VCaP (cell line): ENCODE results near the gene AP5Z1.

Source experiments
- H3K27ac ChIP-seq: fragments of 450-650 bp; 2 replicates; pipeline ENCODE4 v1.5.1; 2017
- TF ChIP-seq, protein P1 (sequence below): fragments of 450-650 bp; conservative IDR thresholded peaks from 2 replicates; pipeline ENCODE4 v1.5.1; 2017; ENCODE audit warnings: mild to moderate bottlenecking, moderate library complexity

Gene AP5Z1

DNA sequence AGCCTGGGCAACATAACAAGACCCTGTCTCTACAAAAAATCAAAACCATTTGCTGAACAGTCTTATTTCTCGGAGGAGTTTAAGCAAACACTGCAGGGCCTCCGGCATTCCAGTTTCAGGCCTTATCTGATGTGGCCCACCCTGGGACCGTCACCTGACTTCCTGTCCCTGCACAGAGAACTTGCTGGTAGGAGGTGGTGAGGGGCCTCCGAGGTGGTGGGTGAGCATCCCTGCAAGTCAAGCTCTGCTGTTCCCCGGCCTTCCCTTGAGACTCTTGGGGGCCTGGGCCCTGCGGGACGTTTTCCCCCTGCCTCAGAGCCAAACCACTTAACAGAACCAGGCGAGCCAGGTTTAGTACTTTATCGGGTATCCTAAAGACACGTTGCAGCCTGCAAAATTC, 44.5 kb upstream of the AP5Z1 start:
- TF ChIP-seq, protein P1, sequence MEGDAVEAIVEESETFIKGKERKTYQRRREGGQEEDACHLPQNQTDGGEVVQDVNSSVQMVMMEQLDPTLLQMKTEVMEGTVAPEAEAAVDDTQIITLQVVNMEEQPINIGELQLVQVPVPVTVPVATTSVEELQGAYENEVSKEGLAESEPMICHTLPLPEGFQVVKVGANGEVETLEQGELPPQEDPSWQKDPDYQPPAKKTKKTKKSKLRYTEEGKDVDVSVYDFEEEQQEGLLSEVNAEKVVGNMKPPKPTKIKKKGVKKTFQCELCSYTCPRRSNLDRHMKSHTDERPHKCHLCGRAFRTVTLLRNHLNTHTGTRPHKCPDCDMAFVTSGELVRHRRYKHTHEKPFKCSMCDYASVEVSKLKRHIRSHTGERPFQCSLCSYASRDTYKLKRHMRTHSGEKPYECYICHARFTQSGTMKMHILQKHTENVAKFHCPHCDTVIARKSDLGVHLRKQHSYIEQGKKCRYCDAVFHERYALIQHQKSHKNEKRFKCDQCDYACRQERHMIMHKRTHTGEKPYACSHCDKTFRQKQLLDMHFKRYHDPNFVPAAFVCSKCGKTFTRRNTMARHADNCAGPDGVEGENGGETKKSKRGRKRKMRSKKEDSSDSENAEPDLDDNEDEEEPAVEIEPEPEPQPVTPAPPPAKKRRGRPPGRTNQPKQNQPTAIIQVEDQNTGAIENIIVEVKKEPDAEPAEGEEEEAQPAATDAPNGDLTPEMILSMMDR, result no peak
- no peak overlapping the region for H3K27ac ChIP-seq

DNA sequence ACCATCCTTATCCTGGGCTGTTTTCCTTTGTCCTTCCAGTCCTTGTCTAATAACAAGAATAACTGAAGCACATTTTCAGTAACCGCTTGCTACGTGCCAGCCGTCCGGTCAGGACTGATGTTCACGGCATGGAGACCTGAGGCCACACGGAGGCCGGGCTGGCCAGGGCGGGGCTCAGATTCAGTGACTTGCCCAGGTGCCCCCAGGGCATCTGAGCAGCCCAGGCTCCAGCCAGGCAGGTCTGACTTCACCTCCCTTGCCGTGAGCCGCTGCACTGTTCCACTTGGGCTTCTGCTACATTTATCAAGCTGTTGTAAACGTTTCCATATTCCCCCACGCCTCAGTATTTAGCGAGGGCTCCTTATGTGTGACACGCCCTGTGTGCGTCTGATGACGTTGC, 43.6 kb upstream of the AP5Z1 start:
- no peak overlapping the region for H3K27ac ChIP-seq
- TF ChIP-seq, protein P1, result no peak

DNA sequence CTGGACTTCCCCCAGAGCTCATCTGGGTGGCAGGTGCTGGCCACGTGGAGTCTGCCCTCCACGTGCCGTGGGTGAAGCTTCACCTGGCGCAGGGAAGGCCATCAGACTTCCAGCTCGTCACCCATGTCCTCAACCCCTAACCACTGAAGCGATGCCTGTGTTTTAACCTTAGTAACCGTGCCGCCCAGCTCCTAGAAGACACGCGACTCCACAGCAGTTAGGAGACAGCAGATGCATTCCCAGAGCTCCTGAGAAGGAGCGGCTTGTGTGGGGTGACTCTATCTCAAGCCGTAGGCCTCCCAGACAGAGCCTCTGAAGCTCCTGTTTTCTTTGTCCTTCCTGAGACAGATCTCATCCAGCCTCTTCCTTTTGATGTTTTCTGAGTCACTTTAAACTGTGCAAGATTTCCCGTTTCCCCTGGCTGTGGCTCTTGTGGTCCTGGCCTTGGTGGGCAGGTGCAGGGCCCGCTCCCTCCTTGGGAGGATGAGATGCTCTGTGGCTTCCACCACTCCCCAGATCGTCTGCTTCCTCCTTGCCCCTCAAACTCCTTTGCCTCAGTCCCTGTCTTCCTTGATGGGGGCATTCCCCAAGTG, 41.4 kb upstream of the AP5Z1 start:
- TF ChIP-seq, protein P1, result no peak

DNA sequence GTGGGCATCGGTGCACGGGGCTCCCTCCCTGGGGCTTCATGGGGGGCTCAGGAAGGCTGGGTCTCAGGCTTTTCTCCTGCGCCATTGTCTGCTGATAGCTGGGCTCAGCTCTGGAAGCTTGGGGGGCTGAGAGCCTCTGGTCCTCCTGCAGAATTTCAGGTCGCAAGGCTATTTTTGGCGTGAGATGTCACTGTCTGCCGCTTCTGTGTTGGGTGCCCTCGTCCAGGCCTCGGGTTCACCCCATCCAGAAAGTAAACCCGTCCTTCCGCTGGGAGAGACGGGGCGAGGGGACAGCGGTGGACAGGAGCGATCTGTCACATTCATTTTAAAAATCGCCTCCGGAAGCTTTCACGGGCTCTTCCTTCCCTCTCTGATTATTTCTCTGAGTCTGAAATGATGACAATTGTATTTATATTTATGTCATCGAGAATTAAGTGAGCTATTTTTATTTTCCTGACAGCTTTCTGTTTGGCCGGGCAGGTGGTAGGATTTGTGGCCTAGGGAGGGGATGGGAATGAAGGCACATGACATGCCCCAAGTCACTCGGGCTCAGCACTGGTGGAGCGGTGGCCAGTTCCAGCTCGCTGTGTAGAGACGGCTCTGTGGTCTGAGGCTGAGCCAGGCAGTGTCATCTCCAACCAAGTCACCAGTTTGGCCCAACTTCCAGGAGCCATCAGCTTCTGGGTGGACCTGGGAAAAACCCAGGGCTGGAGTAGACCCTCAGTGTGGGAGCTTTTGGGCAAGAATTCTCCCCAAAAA, 40.7 kb upstream of the AP5Z1 start:
- H3K27ac ChIP-seq, result no peak overlapping the region
- TF ChIP-seq, protein P1, result no peak

More for the DNA sequence above, 41.4 kb upstream of the AP5Z1 start:
- no peak overlapping the region for H3K27ac ChIP-seq

- H3K27ac ChIP-seq, result no peak overlapping the region
- TF ChIP-seq, protein P1, result no peak
Measured at GRCh38 chr7:4737300-4737699, 38.1 kb upstream of the AP5Z1 start.

GRCh38 chr7:4738711-4739527, 36.5 kb upstream of the AP5Z1 start:
- no peak overlapping the region for H3K27ac ChIP-seq
- TF ChIP-seq, protein P1, result no peak

- TF ChIP-seq, protein P1, result no peak
- no peak overlapping the region for H3K27ac ChIP-seq
Measured at GRCh38 chr7:4739528-4739992, 35.9 kb upstream of the AP5Z1 start.
